DND-41 (cell line): ENCODE results near the gene AIFM1.

ENCODE experiments used
- ATAC-seq: fragments of 200-7000 bp; cut with Tn5 transposase; 3 replicates; pipeline ENCODE4 v1.9.1; 2021; ENCODE audit warnings: low read depth; ENCODE audit not compliant: insufficient read depth
- DNase-seq: peaks from one replicate; pipeline ENCODE4 v3.0.0-alpha.2; 2020
- H2AFZ ChIP-seq: 2 replicates; pipeline ENCODE4 v1.6.0; 2012; ENCODE audit warnings: low read depth, low read length
- H3K27ac ChIP-seq: 2 replicates; pipeline ENCODE4 v1.5.1; 2012; ENCODE audit warnings: low read length, inconsistent platforms
- H3K27me3 ChIP-seq: fragments of 200-600 bp; sonication (generic); 2 replicates; pipeline ENCODE4 v1.6.0; 2012; ENCODE audit warnings: low read length, mild to moderate bottlenecking, inconsistent platforms; ENCODE audit not compliant: insufficient read depth, poor library complexity
- H3K36me3 ChIP-seq: 2 replicates; pipeline ENCODE4 v1.5.1; 2012; ENCODE audit warnings: low read length, inconsistent platforms; ENCODE audit not compliant: insufficient read depth
- H3K4me1 ChIP-seq: 2 replicates; pipeline ENCODE4 v1.5.1; 2012; ENCODE audit warnings: mild to moderate bottlenecking, low read length; ENCODE audit not compliant: insufficient read depth
- H3K4me2 ChIP-seq: 2 replicates; pipeline ENCODE4 v1.6.0; 2012; ENCODE audit warnings: mild to moderate bottlenecking, moderate library complexity, low read length, inconsistent platforms; ENCODE audit not compliant: insufficient read depth
- H3K4me3 ChIP-seq, 2 experiments: fragments of 200-600 bp in 1 of 2; shearing (Covaris generic) in 1 of 2; 2 replicates each; pipeline ENCODE4 v1.5.1; 2012 to 2016; ENCODE audit warnings: inconsistent platforms in 2 of 2, low read length in 2 of 2, mild to moderate bottlenecking in 2 of 2, low read depth in 1 of 2, moderate library complexity in 1 of 2
- H3K79me2 ChIP-seq: 2 replicates; pipeline ENCODE4 v1.6.0; 2012; ENCODE audit warnings: low read length, inconsistent platforms; ENCODE audit not compliant: insufficient read depth
- H3K9ac ChIP-seq: 2 replicates; pipeline ENCODE4 v1.6.0; 2012; ENCODE audit warnings: low read depth, mild to moderate bottlenecking, inconsistent platforms, low read length, moderate library complexity
- H3K9me3 ChIP-seq: 2 replicates; pipeline ENCODE4 v1.5.1; 2012; ENCODE audit warnings: low read length, moderate library complexity, mild to moderate bottlenecking, inconsistent platforms; ENCODE audit not compliant: insufficient read depth, severe bottlenecking
- H4K20me1 ChIP-seq: 2 replicates; pipeline ENCODE4 v1.6.0; 2012; ENCODE audit warnings: low read length; ENCODE audit not compliant: insufficient read depth
- CTCF ChIP-seq: IDR thresholded peaks from 2 replicates; pipeline ENCODE4 v1.5.1; 2012; ENCODE audit warnings: borderline replicate concordance, low read length, moderate library complexity, mild to moderate bottlenecking; ENCODE audit not compliant: poor library complexity, severe bottlenecking; ENCODE audit errors: extremely low read depth
- EZH2 ChIP-seq: IDR thresholded peaks from 3 replicates; pipeline ENCODE4 v1.6.1; 2012; ENCODE audit warnings: borderline replicate concordance, low read depth, mild to moderate bottlenecking, moderate library complexity, low read length, inconsistent platforms; ENCODE audit not compliant: severe bottlenecking

AIFM1 gene

GRCh38 chrX:130136496-130136895, 29.1 kb downstream of the AIFM1 start:
- TF ChIP-seq CTCF: no peak
- no peak for TF ChIP-seq EZH2
- Histone ChIP-seq H3K4me2 (no peak overlapping the region), H3K27me3 (no peaks in the 10 kb centered on the region), H3K4me1 (no peaks in the 10 kb centered on the region), H2AFZ (no peak overlapping the region), H3K4me3 (no peak overlapping the region), H3K27ac (no peak overlapping the region), H3K36me3 (peaks cover 57% of the 10 kb centered on the region), H4K20me1 (no peaks in the 10 kb centered on the region), H3K9me3 (no peaks in the 10 kb centered on the region), H3K9ac (no peak overlapping the region), H3K79me2 (no peaks in the 10 kb centered on the region)
- ATAC-seq (no peak), DNase-seq (no peak)

DNA sequence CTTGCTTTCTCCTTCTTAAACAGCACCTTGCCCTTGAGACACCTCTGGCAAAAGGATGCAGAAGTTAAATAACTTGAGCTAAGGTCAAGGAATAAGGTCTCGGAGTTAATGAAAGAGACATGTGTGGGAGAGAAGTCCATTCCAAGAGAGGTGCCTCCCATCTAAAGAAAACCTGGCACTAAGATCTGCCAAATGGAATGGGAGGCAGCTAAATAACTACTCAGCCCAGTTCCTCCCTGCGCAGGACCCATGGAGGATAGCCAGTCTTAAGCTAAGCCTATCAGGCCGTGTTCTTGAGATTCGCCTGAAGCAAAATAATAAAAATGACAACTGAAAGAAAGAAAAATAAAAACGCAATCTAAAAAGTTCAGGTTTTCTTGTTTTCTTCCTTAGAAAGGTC, 34.7 kb downstream of the AIFM1 start:
- Histone ChIP-seq H3K79me2 (no peaks in the 10 kb centered on the region), H3K4me2 (no peak overlapping the region), H2AFZ (no peak overlapping the region), H3K9me3 (no peaks in the 10 kb centered on the region), H3K27ac (no peak overlapping the region), H3K4me3 (no peak overlapping the region), H3K4me1 (no peaks in the 10 kb centered on the region), H4K20me1 (no peaks in the 10 kb centered on the region), H3K9ac (no peak overlapping the region), H3K27me3 (no peaks in the 10 kb centered on the region), H3K36me3 (peaks cover 66% of the 10 kb centered on the region)
- DNase-seq (no peak), ATAC-seq (no peak)
- no peak for TF ChIP-seq CTCF
- no peak for TF ChIP-seq EZH2

- Histone ChIP-seq H3K79me2 (no peaks in the 10 kb centered on the region), H4K20me1 (no peaks in the 10 kb centered on the region), H3K9me3 (no peaks in the 10 kb centered on the region), H3K36me3 (peaks cover 36% of the 10 kb centered on the region), H3K4me1 (peaks cover 12% of the 10 kb centered on the region), H3K4me3 (no peak overlapping the region), H3K27me3 (no peaks in the 10 kb centered on the region), H3K27ac (no peak overlapping the region), H3K9ac (no peak overlapping the region), H2AFZ (no peak overlapping the region), H3K4me2 (no peak overlapping the region)
- ATAC-seq (no peak), DNase-seq (no peak)
- no peak for TF ChIP-seq CTCF
Observed at GRCh38 chrX:130125091-130125874, 40.4 kb downstream of the AIFM1 start.

- Histone ChIP-seq H3K9me3 (no peaks in the 10 kb centered on the region), H3K27ac (no peak overlapping the region), H3K4me3 (no peak overlapping the region), H2AFZ (no peak overlapping the region), H3K27me3 (no peaks in the 10 kb centered on the region), H4K20me1 (no peaks in the 10 kb centered on the region), H3K36me3 (peaks cover 29% of the 10 kb centered on the region), H3K4me2 (no peak overlapping the region), H3K79me2 (no peaks in the 10 kb centered on the region), H3K4me1 (peaks cover 14% of the 10 kb centered on the region), H3K9ac (no peak overlapping the region)
- DNase-seq: no peak
- no peak for TF ChIP-seq CTCF
- TF ChIP-seq EZH2: no peak
- ATAC-seq: no peak
Observed at GRCh38 chrX:130124577-130124976, 41.1 kb downstream of the AIFM1 start.
